ENCODE results near the gene SHCBP1L. TPM values are rescaled to one million over a fixed set of nuclear protein-coding genes. Genes with fewer than 3 reads are reported as not detected.
"Not testable (repeated sequence)": the region's sequence is repeated elsewhere in the genome, so short reads cannot be mapped to it uniquely, and the experiment has no call there.

SHCBP1L gene
- total RNA-seq, 1 donor from 2014 or later = not detected

DNA sequence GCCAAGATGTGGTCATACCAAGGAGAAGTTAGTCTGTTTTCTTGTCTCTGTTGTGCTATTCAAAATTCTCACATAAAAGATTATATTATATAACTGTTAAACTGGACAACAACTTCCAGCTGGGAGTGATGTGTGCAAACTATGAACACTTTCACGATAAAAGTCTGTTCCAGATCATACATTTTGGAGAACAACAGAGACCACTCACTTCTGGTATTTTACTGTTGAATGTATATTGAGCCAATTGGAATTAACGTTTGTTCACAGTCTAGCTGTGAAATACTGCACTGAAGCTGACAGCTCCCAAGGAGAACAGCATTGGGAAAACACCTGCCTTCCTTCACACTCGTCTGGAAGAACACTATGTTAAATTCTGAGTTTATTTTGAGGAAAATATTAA is 860 bp upstream of the SHCBP1L start:
- Histone ChIP-seq H3K4me3 (ENCODE audit: low read depth, low read length) (no peak overlapping the region), H3K36me3 (ENCODE audit: control insufficient read depth, insufficient read depth, low read length) (no peaks in the 10 kb centered on the region), H3K27me3 (ENCODE audit: control insufficient read depth, insufficient read depth, low read length) (peaks cover 3% of the 10 kb centered on the region)
- FAIRE-seq = no peak
- no peak for DNase-seq (ENCODE audit: low read depth)
- TF ChIP-seq, protein P1, sequence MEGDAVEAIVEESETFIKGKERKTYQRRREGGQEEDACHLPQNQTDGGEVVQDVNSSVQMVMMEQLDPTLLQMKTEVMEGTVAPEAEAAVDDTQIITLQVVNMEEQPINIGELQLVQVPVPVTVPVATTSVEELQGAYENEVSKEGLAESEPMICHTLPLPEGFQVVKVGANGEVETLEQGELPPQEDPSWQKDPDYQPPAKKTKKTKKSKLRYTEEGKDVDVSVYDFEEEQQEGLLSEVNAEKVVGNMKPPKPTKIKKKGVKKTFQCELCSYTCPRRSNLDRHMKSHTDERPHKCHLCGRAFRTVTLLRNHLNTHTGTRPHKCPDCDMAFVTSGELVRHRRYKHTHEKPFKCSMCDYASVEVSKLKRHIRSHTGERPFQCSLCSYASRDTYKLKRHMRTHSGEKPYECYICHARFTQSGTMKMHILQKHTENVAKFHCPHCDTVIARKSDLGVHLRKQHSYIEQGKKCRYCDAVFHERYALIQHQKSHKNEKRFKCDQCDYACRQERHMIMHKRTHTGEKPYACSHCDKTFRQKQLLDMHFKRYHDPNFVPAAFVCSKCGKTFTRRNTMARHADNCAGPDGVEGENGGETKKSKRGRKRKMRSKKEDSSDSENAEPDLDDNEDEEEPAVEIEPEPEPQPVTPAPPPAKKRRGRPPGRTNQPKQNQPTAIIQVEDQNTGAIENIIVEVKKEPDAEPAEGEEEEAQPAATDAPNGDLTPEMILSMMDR (IDR thresholded peaks at IDR 0.05; ENCODE audit: insufficient read depth, low read length, severe bottlenecking) = no peak

DNA sequence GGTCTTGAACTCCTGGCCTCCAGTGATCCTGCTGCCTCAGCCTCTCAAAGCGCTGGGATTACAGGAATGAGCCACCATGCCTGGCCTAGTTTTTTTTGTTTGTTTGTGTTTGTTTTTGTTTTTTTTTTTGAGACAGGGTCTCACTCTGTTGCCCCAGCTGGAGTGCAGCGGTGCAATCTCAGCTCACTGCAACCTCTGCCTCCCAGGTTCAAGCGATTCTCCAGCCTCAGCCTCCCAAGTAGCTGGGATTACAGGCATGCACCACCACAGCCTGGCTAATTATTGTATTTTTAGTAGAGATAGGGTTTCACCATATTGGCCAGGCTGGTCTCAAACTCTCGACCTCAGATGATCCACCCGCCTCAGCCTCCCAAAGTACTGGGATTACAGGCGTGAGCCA is 9.6 kb downstream of the SHCBP1L start:
- not testable (repeated sequence) for H3K27me3 ChIP-seq (ENCODE audit: control insufficient read depth, insufficient read depth, low read length); DNase-seq (ENCODE audit: low read depth); FAIRE-seq; H3K4me3 ChIP-seq (ENCODE audit: low read depth, low read length); H3K36me3 ChIP-seq (ENCODE audit: control insufficient read depth, insufficient read depth, low read length)

DNA sequence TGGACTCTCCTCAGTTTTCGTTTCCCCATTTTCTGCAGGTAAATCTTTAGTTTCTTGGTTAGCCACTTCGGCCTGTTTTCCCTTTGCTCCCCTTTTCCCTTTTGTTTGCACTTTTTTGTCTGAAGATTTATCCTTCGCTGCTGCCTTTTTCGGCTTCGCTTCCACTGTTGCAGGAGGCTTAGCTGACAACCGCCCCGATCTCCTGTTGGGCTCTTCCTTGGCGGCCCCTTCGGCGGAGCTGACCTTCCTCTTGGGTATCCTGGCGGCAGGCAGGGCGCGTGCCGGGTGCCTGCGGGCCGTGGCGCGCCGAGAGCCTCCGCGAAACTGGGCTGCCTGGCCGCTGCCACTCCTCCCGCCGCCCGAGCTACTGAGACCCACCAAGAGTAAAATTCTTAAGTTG is 10.8 kb downstream of the SHCBP1L start:
- not testable (repeated sequence) for DNase-seq (ENCODE audit: low read depth); H3K4me3 ChIP-seq (ENCODE audit: low read depth, low read length); H3K36me3 ChIP-seq (ENCODE audit: control insufficient read depth, insufficient read depth, low read length); FAIRE-seq; H3K27me3 ChIP-seq (ENCODE audit: control insufficient read depth, insufficient read depth, low read length)

DNA sequence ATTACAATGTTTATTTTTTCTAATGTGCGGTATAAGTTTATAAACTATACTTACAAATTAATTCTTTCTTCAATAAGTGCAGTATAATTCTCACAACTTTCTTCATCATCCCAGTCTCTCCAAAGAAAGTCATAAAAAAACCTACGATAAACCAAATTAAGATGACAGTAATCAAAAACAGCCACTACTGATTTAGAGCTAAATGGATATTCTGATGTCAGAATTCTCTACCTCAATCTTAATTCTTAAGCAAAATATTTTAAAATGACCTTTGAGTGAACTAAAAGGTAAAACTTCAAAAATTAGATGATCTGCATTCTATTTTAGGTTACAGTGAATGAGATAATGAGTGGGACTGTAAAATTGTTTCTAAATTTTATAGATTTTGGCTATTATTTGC is 13.6 kb downstream of the SHCBP1L start:
- TF ChIP-seq, protein P1 (IDR thresholded peaks at IDR 0.05; ENCODE audit: insufficient read depth, low read length, severe bottlenecking) = no peak
- H3K36me3 ChIP-seq (ENCODE audit: control insufficient read depth, insufficient read depth, low read length) = no peaks in the 10 kb centered on the region
- DNase-seq (ENCODE audit: low read depth) = no peak
- no peak overlapping the region for H3K4me3 ChIP-seq (ENCODE audit: low read depth, low read length)
- H3K27me3 ChIP-seq (ENCODE audit: control insufficient read depth, insufficient read depth, low read length) = no peaks in the 10 kb centered on the region
- no peak for FAIRE-seq

DNA sequence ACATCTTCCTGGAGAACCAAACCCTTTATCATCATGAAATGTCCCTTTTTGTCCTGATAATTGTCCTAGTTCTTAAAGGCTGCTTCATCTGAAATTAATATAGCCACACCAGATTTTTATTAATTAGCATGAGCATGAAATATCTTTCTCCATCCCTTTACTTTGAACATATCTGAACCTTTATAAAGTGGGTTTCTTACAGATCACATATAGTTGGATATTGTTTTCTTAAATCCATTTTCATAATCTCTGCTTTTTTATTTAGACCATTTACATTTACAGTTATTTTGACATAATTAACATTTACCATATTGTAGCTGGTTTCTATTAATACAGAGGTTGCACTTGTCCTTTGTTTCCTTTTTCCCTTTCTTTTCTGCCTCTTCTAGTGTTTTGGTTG is 17.2 kb downstream of the SHCBP1L start:
- FAIRE-seq = no peak
- TF ChIP-seq, protein P1 (IDR thresholded peaks at IDR 0.05; ENCODE audit: insufficient read depth, low read length, severe bottlenecking) = no peak

DNA sequence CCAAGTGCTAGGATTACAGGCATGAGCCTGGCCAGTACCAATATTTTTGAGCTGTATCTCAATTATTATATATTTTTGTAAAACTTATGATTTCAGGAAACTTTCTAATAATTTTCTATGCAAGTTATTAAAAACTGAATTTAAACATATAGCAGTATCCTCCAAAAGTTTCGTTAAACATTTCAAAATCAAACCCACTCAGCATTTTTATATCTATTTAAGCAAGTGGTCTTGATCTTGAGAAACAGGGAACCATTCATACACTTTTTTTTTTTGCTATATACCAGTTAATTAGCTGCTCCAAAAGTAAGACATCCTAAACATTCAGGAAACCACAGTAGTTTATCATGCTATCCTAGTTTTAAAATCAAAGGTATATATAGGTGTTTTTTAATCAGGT is 22.0 kb downstream of the SHCBP1L start:
- DNase-seq (ENCODE audit: low read depth) = no peak
- TF ChIP-seq, protein P1 (IDR thresholded peaks at IDR 0.05; ENCODE audit: insufficient read depth, low read length, severe bottlenecking) = no peak
- H3K27me3 ChIP-seq (ENCODE audit: control insufficient read depth, insufficient read depth, low read length) = no peaks in the 10 kb centered on the region
- no peak for FAIRE-seq
- no peaks in the 10 kb centered on the region for H3K36me3 ChIP-seq (ENCODE audit: control insufficient read depth, insufficient read depth, low read length)
- no peak overlapping the region for H3K4me3 ChIP-seq (ENCODE audit: low read depth, low read length)

More for the DNA sequence above, 17.2 kb downstream of the SHCBP1L start:
- Histone ChIP-seq H3K4me3 (ENCODE audit: low read depth, low read length) (no peak overlapping the region), H3K27me3 (ENCODE audit: control insufficient read depth, insufficient read depth, low read length) (no peaks in the 10 kb centered on the region), H3K36me3 (ENCODE audit: control insufficient read depth, insufficient read depth, low read length) (no peaks in the 10 kb centered on the region)
- DNase-seq (ENCODE audit: low read depth) = no peak

DNA sequence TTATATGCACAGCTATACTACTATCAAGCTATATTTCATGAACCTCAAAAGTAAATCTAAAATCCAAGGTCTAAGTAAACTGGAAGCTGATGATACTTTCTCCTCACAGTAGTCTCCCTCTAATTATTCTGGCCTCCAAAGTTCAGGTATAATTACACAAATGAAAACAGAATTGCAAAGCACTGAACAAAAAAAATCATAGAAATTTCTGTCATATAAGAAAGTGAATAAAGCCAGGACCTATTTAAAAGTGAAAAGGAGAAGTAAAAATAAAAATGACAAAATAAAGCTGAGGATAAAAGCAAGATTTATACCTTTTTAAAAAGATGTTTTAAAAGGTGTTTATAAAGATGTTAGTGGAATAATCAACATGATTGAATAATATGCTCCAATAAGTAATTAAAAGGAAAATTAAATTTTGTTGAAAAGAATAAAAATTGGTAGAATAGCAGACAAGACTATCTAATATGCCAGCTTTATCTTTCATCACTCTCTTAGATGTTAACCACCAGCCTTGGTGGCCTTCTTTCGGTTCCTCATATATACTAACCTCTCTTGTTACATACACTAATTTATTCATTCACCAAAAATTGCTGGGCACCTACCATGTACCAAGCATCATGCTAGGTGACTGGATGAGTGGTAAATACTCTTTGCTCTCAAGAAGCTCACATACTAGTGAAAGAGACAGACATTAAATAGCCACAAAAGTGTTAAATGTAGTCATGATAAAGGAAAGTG is 25.1 kb downstream of the SHCBP1L start:
- Histone ChIP-seq H3K4me3 (ENCODE audit: low read depth, low read length) (no peak overlapping the region), H3K36me3 (ENCODE audit: control insufficient read depth, insufficient read depth, low read length) (no peaks in the 10 kb centered on the region), H3K27me3 (ENCODE audit: control insufficient read depth, insufficient read depth, low read length) (no peaks in the 10 kb centered on the region)
- FAIRE-seq (no peak), DNase-seq (ENCODE audit: low read depth) (no peak)
- TF ChIP-seq, protein P1 (IDR thresholded peaks at IDR 0.05; ENCODE audit: insufficient read depth, low read length, severe bottlenecking) = no peak
